HG03457 (cell line): Measurements from ENCODE around the gene NANOG.
"Not testable (repeated sequence)": the region's sequence is repeated elsewhere in the genome, so short reads cannot be mapped to it uniquely, and the experiment has no call there.

Experiments
- ATAC-seq: cut with Tn5 transposase; IDR thresholded peaks from one replicate; pipeline ENCODE4 v1.9.1; 2021; ENCODE audit warnings: moderate number of reproducible peaks; ENCODE audit not compliant: unreplicated experiment

The NANOG gene

GRCh38 chr12:7788884-7789528 lies at the start of gene NANOG:
NANOG (plus strand) TSS chr12:7789402; CDS start chr12:7789615, 213 bp downstream.
- ATAC-seq, result not testable (repeated sequence)

- ATAC-seq, result no peak
These were observed 42.0 kb upstream of the NANOG start, which contains the start of gene CLEC4C for GRCh38 chr12:7747246-7747645. CLEC4C (minus strand) TSS chr12:7747375; CDS start chr12:7747348, 27 bp downstream.

- ATAC-seq, result no peak
These were observed 40.4 kb upstream of the NANOG start for GRCh38 chr12:7748852-7749251.

- ATAC-seq, result no peak
These were observed 39.8 kb upstream of the NANOG start for GRCh38 chr12:7749442-7749841.

GRCh38 chr12:7750350-7750749 lies 38.9 kb upstream of the NANOG start:
- ATAC-seq, result no peak

GRCh38 chr12:7751394-7751793 lies 37.8 kb upstream of the NANOG start:
- no peak for ATAC-seq

GRCh38 chr12:7751941-7752922 lies 37.0 kb upstream of the NANOG start:
- ATAC-seq, result not testable (repeated sequence)

GRCh38 chr12:7755668-7756067 lies 33.5 kb upstream of the NANOG start:
- not testable (repeated sequence) for ATAC-seq

GRCh38 chr12:7756993-7757392 lies 32.2 kb upstream of the NANOG start:
- no peak for ATAC-seq

GRCh38 chr12:7758766-7759140 lies 30.4 kb upstream of the NANOG start:
- ATAC-seq, result no peak

GRCh38 chr12:7769999-7770398 lies 19.2 kb upstream of the NANOG start:
- ATAC-seq, result no peak

- ATAC-seq, result no peak
These were observed 7.9 kb upstream of the NANOG start for GRCh38 chr12:7781274-7781673.

GRCh38 chr12:7782055-7782454 lies 7.1 kb upstream of the NANOG start:
- no peak for ATAC-seq

GRCh38 chr12:7783433-7783832 lies 5.8 kb upstream of the NANOG start:
- ATAC-seq, result not testable (repeated sequence)

- ATAC-seq, result no peak
These were observed 4.5 kb upstream of the NANOG start for GRCh38 chr12:7784701-7785100.

- ATAC-seq, result no peak
These were observed 1.5 kb upstream of the NANOG start for GRCh38 chr12:7787574-7788293.

GRCh38 chr12:7788294-7788660 lies 925 bp upstream of the NANOG start:
- ATAC-seq, result no peak

- no peak for ATAC-seq
These were observed 4.0 kb downstream of the NANOG start for GRCh38 chr12:7793211-7793610.

GRCh38 chr12:7797269-7797668 lies 8.1 kb downstream of the NANOG start:
- ATAC-seq, result not testable (repeated sequence)

GRCh38 chr12:7797698-7798398 lies 8.6 kb downstream of the NANOG start:
- no peak for ATAC-seq
